ENCODE results near the gene USF2.
A peak's percentile ranks its signal among the peaks of the same experiment; 100 is the strongest.

The USF2 gene

DNA sequence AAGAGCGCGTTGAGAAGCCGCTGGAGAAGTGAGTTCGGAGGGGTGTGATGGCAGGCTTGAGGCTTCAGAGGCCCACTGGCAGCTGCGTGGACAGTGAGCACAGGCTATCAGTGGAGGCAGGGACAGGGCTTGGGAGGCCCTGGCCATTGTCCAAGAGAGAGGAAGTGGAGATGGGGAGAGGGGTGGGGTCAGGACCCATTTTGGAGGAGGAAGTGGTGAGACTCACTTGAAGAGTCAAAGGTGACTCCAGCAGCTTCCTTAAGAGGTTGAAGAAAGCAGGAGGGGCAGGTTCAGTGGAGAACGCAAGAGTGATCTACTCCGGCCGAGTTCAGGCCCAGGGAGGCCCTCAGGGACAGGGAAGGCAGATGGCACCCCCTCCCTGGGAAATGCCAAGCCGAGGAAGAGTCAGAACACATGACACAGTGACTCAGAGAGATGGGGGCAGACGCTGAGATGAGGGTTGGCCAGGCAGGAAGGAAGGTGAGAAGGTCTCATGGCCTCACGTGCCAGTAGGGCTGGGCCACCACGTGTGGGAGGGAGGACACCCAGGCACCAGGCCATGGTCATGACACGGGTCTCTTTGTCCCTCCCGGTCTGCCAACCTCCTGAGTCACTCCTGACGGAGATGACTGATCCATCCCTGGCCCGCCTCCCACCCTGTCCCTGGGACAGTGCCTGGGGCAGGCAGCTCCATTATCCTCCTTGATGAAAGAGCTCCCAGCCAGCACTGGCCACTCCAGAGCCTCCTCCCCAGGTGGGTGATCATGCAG, 50.1 kb downstream of the USF2 start:
- in situ Hi-C loops (cut with HindIII; ENCODE audit: low pct_ligation_motif_present, low sequenced_read_pairs), result no loop called here
- no peak overlapping the region for H3K27ac ChIP-seq
- no peaks in the 10 kb centered on the region for H3K27me3 ChIP-seq (replicated peaks)
- no peak overlapping the region for H3K4me3 ChIP-seq (ENCODE audit: low read depth, low read length)
- DNase-seq, result peak; percentile 49
- TF ChIP-seq CTCF (IDR thresholded peaks at IDR 0.05; ENCODE audit: low read depth, low read length, missing control alignments), result no peak
- no peaks in the 10 kb centered on the region for H3K36me3 ChIP-seq (replicated peaks)

DNA sequence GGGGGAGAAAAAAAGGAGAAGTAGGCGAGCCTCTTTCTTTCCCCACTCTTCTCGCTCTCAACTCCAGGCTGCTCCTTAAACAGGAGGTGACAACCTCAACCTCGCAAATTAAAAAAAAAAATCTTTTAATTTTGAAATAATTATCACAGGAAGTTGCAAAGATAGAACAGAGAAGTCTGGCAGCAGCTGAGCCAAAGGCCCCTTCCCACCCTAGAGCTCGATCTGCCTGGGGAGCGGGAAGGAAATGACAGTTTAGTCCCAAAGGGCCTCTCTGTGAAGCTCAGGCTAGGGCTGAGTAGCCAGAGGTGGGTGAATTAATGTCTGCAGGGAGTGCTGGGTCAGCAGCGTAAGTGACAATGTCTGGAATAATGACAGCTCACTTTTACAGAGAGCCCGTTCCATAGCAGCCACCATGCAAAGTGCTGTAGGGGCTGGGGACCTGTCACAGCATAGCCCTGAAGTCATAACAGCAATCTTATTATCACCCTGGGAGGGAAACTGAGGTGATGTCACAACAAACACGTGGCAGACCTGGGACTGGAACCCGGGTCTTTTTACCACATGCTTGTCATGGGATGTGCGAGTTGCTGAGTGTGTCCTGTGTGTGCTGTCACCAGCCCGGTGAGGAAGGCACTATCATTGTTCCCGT, 51.4 kb downstream of the USF2 start:
- Histone ChIP-seq H3K27ac (no peak overlapping the region), H3K36me3 (replicated peaks) (no peaks in the 10 kb centered on the region), H3K4me3 (ENCODE audit: low read depth, low read length) (no peak overlapping the region), H3K27me3 (replicated peaks) (no peaks in the 10 kb centered on the region)
- in situ Hi-C loops (cut with HindIII; ENCODE audit: low pct_ligation_motif_present, low sequenced_read_pairs), result no loop called here
- DNase-seq, result no peak
- TF ChIP-seq CTCF (IDR thresholded peaks at IDR 0.05; ENCODE audit: low read depth, low read length, missing control alignments), result no peak

GRCh38 chr19:35321291-35321690, 52.5 kb downstream of the USF2 start:
- TF ChIP-seq CTCF (IDR thresholded peaks at IDR 0.05; ENCODE audit: low read depth, low read length, missing control alignments), result no peak
- no peak overlapping the region for H3K27ac ChIP-seq

DNA sequence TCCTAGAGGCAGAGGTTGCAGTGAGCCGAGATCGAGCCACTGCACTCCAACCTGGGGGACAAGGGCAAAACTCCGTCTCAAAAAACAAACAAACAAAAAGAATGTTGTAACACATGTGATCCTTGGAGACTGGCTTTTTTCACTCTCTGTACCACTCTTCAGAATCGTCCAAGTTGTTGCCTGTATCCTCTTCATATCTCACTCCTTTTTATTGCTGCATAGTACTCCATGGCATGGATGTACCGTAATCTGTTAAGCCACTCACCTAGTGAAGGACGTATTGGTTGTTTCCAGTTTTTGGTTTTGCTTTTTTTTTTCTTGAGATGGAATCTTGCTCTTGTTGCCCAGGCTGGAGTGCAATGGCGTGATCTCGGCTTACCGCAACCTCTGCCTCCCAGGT, 53.3 kb downstream of the USF2 start:
- TF ChIP-seq CTCF (IDR thresholded peaks at IDR 0.05; ENCODE audit: low read depth, low read length, missing control alignments), result no peak
- no peak overlapping the region for H3K4me3 ChIP-seq (ENCODE audit: low read depth, low read length)
- in situ Hi-C loops (cut with HindIII; ENCODE audit: low pct_ligation_motif_present, low sequenced_read_pairs), result no loop called here
- no peak for DNase-seq
- H3K27me3 ChIP-seq (replicated peaks), result no peaks in the 10 kb centered on the region
- H3K27ac ChIP-seq, result no peak overlapping the region
- no peaks in the 10 kb centered on the region for H3K36me3 ChIP-seq (replicated peaks)

More at GRCh38 chr19:35321291-35321690, 52.5 kb downstream of the USF2 start:
- Histone ChIP-seq H3K27me3 (replicated peaks) (no peaks in the 10 kb centered on the region), H3K4me3 (ENCODE audit: low read depth, low read length) (no peak overlapping the region), H3K36me3 (replicated peaks) (no peaks in the 10 kb centered on the region)
- in situ Hi-C loops (cut with HindIII; ENCODE audit: low pct_ligation_motif_present, low sequenced_read_pairs), result no loop called here
- DNase-seq, result no peak

GRCh38 chr19:35327642-35328041, 58.9 kb downstream of the USF2 start:
- Histone ChIP-seq H3K36me3 (replicated peaks) (no peaks in the 10 kb centered on the region), H3K27me3 (replicated peaks) (no peaks in the 10 kb centered on the region), H3K27ac (no peak overlapping the region), H3K4me3 (ENCODE audit: low read depth, low read length) (no peak overlapping the region)
- TF ChIP-seq CTCF (IDR thresholded peaks at IDR 0.05; ENCODE audit: low read depth, low read length, missing control alignments), result peak; percentile 53
- DNase-seq, result no peak
- in situ Hi-C loops (cut with HindIII; ENCODE audit: low pct_ligation_motif_present, low sequenced_read_pairs), result no loop called here

All from brain microvascular endothelial cell (primary cell).